CD4-positive, alpha-beta T cell (primary cell): ENCODE results near the gene EEFSEC. TPM values are rescaled to one million over a fixed set of nuclear protein-coding genes. Genes with fewer than 3 reads are reported as not detected.

Experiments used
- ATAC-seq: fragments of 200-7000 bp; cut with Tn5 transposase; one replicate; pipeline ENCODE4 v1.10.0; 2022; ENCODE audit warnings: mild to moderate bottlenecking; ENCODE audit not compliant: poor library complexity
- CTCF ChIA-PET: fragments of 350-600 bp; sonication (Branson Sonifier 250); formaldehyde crosslinking; loops from one replicate; lab custom pipeline; 2021; ENCODE audit warnings: antibody characterized with exemption, inconsistent platforms; lab: Charles Lee
- POLR2A ChIA-PET: fragments of 350-600 bp; sonication (Branson Sonifier 250); formaldehyde crosslinking; loops from one replicate; lab custom pipeline; 2021; ENCODE audit warnings: antibody characterized with exemption, inconsistent platforms; lab: Charles Lee
- DNase-seq, 14 experiments: peaks; one replicate each; pipeline ENCODE4 v3.0.0-alpha.2; 2013 to 2020; ENCODE audit warnings: mixed read lengths in 2 of 14
- H3K27ac ChIP-seq, 2 donors: one replicate each; pipeline versions ENCODE4 v1.5.1 to v1.7.0; 2013; ENCODE audit warnings: low read length in 2 of 2, low read depth in 1 of 2, mild to moderate bottlenecking in 1 of 2
- H3K27me3 ChIP-seq, 2 experiments: 1 replicate in 1 of 2; 2 replicates in 1 of 2; pipeline versions ENCODE4 v1.6.1 to v1.7.0; 2013; ENCODE audit warnings: low read length in 2 of 2, control low read depth in 1 of 2, mild to moderate bottlenecking in 1 of 2, moderate library complexity in 1 of 2; ENCODE audit not compliant: insufficient read depth in 2 of 2, control insufficient read depth in 1 of 2
- H3K36me3 ChIP-seq: one replicate; pipeline ENCODE4 v1.6.1; 2013; ENCODE audit warnings: low read length, control low read depth; ENCODE audit not compliant: insufficient read depth
- H3K4me1 ChIP-seq: one replicate; pipeline ENCODE4 v1.6.1; 2013; ENCODE audit warnings: low read length, control low read depth; ENCODE audit not compliant: insufficient read depth
- H3K4me3 ChIP-seq: one replicate; pipeline ENCODE4 v1.5.1; 2013; ENCODE audit warnings: mild to moderate bottlenecking, low read length, moderate library complexity
- H3K9me3 ChIP-seq, 2 experiments: 1 replicate in 1 of 2; 2 replicates in 1 of 2; pipeline versions ENCODE4 v1.6.1 to v1.7.0; 2013; ENCODE audit warnings: low read length in 2 of 2, mild to moderate bottlenecking in 2 of 2, control low read depth in 1 of 2, moderate library complexity in 1 of 2; ENCODE audit not compliant: control insufficient read depth in 1 of 2, insufficient read depth in 1 of 2
- H3K27ac Mint-ChIP-seq: one replicate; pipeline ENCODE4 v1.8.0; 2020; ENCODE audit warnings: mixed read lengths
- H3K27me3 Mint-ChIP-seq: one replicate; pipeline ENCODE4 v1.8.0; 2021; ENCODE audit warnings: mixed read lengths
- H3K36me3 Mint-ChIP-seq: one replicate; pipeline ENCODE4 v1.8.0; 2021; ENCODE audit warnings: low read depth, mixed read lengths
- H3K4me1 Mint-ChIP-seq: one replicate; pipeline ENCODE4 v1.8.0; 2021; ENCODE audit warnings: low read depth, mixed read lengths
- H3K4me3 Mint-ChIP-seq: one replicate; pipeline ENCODE4 v1.8.0; 2020; ENCODE audit warnings: mild to moderate bottlenecking, mixed read lengths
- H3K9me3 Mint-ChIP-seq: one replicate; pipeline ENCODE4 v1.8.0; 2020; ENCODE audit warnings: mixed read lengths
- intact Hi-C, 2 experiments: fragments of 100-400 bp; cut with DNase I in 1 of 2; cut with micrococcal nuclease in 1 of 2; formaldehyde crosslinking; loops; one replicate each; pipeline versions ENCODE4 v1.15.1 to v1.9.0; 2023 to 2025; cut with DNase I, micrococcal nuclease
- total RNA-seq, 174 experiments: library from RNA in 2 of 174; stranded (reverse) in 2 of 174; gene quantifications; one replicate each; pipeline ENCODE4 v1.2.3 and lab custom pipeline; 2021 to 2026
- TF ChIP-seq, protein P1 (sequence below): fragments of 200-600 bp; IDR thresholded peaks from one replicate; pipeline ENCODE4 v1.8.0; 2022; ENCODE audit warnings: antibody characterized with exemption, mild to moderate bottlenecking

EEFSEC gene
- total RNA-seq, 2 experiments from 2014 or later = 13.1 to 13.9 TPM

DNA sequence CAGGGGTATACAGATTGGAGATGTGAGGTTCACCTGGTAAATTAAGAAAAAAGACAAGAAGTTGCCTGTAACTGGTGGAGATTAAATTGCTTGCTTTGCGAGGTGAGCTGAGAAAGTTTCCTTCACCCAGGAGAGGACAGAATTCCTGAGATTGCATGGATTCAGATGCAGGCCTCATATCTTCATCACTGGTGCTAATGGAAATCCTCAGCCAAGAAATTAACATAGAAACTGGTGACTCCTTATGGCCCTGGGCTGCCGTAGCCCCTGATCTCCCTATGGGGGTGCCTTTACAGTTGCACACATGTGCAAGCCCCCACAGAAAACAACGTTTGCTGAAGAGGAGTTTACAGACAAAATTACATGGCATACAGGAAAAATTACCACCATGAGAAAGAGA lies 68.0 kb downstream of the EEFSEC start:
- H3K4me3 Mint-ChIP-seq = no peak overlapping the region
- peaks cover 71% of the 10 kb centered on the region for H3K36me3 Mint-ChIP-seq
- TF ChIP-seq, protein P1, sequence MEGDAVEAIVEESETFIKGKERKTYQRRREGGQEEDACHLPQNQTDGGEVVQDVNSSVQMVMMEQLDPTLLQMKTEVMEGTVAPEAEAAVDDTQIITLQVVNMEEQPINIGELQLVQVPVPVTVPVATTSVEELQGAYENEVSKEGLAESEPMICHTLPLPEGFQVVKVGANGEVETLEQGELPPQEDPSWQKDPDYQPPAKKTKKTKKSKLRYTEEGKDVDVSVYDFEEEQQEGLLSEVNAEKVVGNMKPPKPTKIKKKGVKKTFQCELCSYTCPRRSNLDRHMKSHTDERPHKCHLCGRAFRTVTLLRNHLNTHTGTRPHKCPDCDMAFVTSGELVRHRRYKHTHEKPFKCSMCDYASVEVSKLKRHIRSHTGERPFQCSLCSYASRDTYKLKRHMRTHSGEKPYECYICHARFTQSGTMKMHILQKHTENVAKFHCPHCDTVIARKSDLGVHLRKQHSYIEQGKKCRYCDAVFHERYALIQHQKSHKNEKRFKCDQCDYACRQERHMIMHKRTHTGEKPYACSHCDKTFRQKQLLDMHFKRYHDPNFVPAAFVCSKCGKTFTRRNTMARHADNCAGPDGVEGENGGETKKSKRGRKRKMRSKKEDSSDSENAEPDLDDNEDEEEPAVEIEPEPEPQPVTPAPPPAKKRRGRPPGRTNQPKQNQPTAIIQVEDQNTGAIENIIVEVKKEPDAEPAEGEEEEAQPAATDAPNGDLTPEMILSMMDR = no peak
- H3K9me3 Mint-ChIP-seq = peaks cover 3% of the 10 kb centered on the region
- ChIA-PET CTCF (no interaction called here), POLR2A (no interaction called here)
- no peak for DNase-seq
- H3K4me3 ChIP-seq = no peak overlapping the region
- peaks cover 16 to 22% of the 10 kb centered on the region in 2 experiments for H3K9me3 ChIP-seq
- no peak overlapping the region for H3K27ac Mint-ChIP-seq
- peaks cover 13% of the 10 kb centered on the region for H3K4me1 Mint-ChIP-seq
- peaks cover 5% of the 10 kb centered on the region for H3K36me3 ChIP-seq
- no peaks in the 10 kb centered on the region for H3K27me3 Mint-ChIP-seq
- no peaks in the 10 kb centered on the region for H3K4me1 ChIP-seq
- no peak for ATAC-seq
- no peaks in the 10 kb centered on the region for H3K27me3 ChIP-seq
- intact Hi-C loops = loop anchor here in 1 of 2 experiments (10.0 kb wide), 1 partner anchor 127 kb away; no protein-coding TSS in a partner anchor
- no peak overlapping the region for H3K27ac ChIP-seq

GRCh38 chr3:128222796-128223385 lies 69.6 kb downstream of the EEFSEC start:
- ATAC-seq (no peak), DNase-seq (no peak)
- no peak overlapping the region for H3K27ac ChIP-seq
- H3K27me3 ChIP-seq = no peaks in the 10 kb centered on the region
- POLR2A ChIA-PET = no interaction called here
- Mint-ChIP-seq H3K4me1 (peaks cover 23% of the 10 kb centered on the region), H3K9me3 (peaks cover 3% of the 10 kb centered on the region), H3K36me3 (peaks cover 65% of the 10 kb centered on the region), H3K27ac (no peak overlapping the region), H3K4me3 (no peak overlapping the region), H3K27me3 (no peaks in the 10 kb centered on the region)
- peaks cover 16 to 22% of the 10 kb centered on the region in 2 experiments for H3K9me3 ChIP-seq
- peaks cover 5% of the 10 kb centered on the region for H3K36me3 ChIP-seq
- CTCF ChIA-PET = no interaction called here
- TF ChIP-seq, protein P1 = no peak
- H3K4me1 ChIP-seq = peaks cover 9% of the 10 kb centered on the region
- intact Hi-C loops = loop anchor here in 1 of 2 experiments (10.0 kb wide), 1 partner anchor 128 kb away; no protein-coding TSS in a partner anchor
- no peak overlapping the region for H3K4me3 ChIP-seq

- Histone ChIP-seq H3K36me3 (no peaks in the 10 kb centered on the region), H3K27ac (no peak overlapping the region), H3K4me1 (peaks cover 9% of the 10 kb centered on the region), H3K27me3 (no peaks in the 10 kb centered on the region), H3K9me3 (peaks cover 11 to 16% of the 10 kb centered on the region in 2 experiments), H3K4me3 (no peak overlapping the region)
- no peak overlapping the region for H3K27ac Mint-ChIP-seq
- H3K4me1 Mint-ChIP-seq = peaks cover 35% of the 10 kb centered on the region
- no peak overlapping the region for H3K4me3 Mint-ChIP-seq
- POLR2A ChIA-PET = no interaction called here
- CTCF ChIA-PET = no interaction called here
- intact Hi-C loops = loop anchor here in 1 of 2 experiments (10.0 kb wide), 1 partner anchor 131 kb away; no protein-coding TSS in a partner anchor
- no peak for DNase-seq
- no peaks in the 10 kb centered on the region for H3K9me3 Mint-ChIP-seq
- TF ChIP-seq, protein P1 = no peak
- no peaks in the 10 kb centered on the region for H3K27me3 Mint-ChIP-seq
- ATAC-seq = no peak
- peaks cover 33% of the 10 kb centered on the region for H3K36me3 Mint-ChIP-seq
These were observed 73.0 kb downstream of the EEFSEC start for GRCh38 chr3:128226186-128226725.
